OCI-LY7 (cell line): Measurements from ENCODE around the gene TTYH1. TPM values are rescaled to one million over a fixed set of nuclear protein-coding genes. Genes with fewer than 3 reads are reported as not detected.
"Not testable (repeated sequence)": the region's sequence is repeated elsewhere in the genome, so short reads cannot be mapped to it uniquely, and the experiment has no call there.

Experiments
- BruUV-seq: library from RNA; stranded (reverse); fragments of 400-500 nt; replicated peaks from 2 replicates; lab custom pipeline; 2021; lab: Mats Ljungman, UMichigan
- CTCF ChIA-PET: fragments of 300-600 bp; sonication (Branson Sonifier 250); formaldehyde crosslinking; loops from one replicate; lab custom pipeline; 2022; ENCODE audit warnings: antibody characterized with exemption; ENCODE audit not compliant: unreplicated experiment; lab: Charles Lee
- POLR2A ChIA-PET: fragments of 300-600 bp; sonication (Branson Sonifier 250); formaldehyde crosslinking; loops from one replicate; lab custom pipeline; 2022; ENCODE audit warnings: antibody characterized with exemption; lab: Charles Lee
- DNase-seq: peaks from one replicate; pipeline ENCODE4 v3.0.0-alpha.2; 2015; ENCODE audit warnings: low spot score
- H2AFZ ChIP-seq: fragments of 200-600 bp; sonication (generic), shearing (Covaris generic); 2 replicates; pipeline ENCODE4 v1.6.1; 2014; ENCODE audit warnings: mild to moderate bottlenecking, antibody characterized with exemption, low read length, moderate library complexity
- H3K27ac ChIP-seq: fragments of 200-600 bp; sonication (generic); 2 replicates; pipeline ENCODE4 v1.5.1; 2014; ENCODE audit warnings: mixed run types, low read depth, mild to moderate bottlenecking, moderate library complexity, low read length, inconsistent platforms; ENCODE audit not compliant: poor library complexity, severe bottlenecking
- H3K36me3 ChIP-seq: fragments of 200-600 bp; sonication (generic); 2 replicates; pipeline ENCODE4 v1.6.1; 2014; ENCODE audit warnings: mild to moderate bottlenecking, antibody characterized with exemption, low read length, moderate library complexity, mixed read lengths; ENCODE audit not compliant: insufficient read depth
- H3K4me1 ChIP-seq: fragments of 200-600 bp; sonication (generic); 2 replicates; pipeline ENCODE4 v1.5.1; 2014; ENCODE audit warnings: mild to moderate bottlenecking, low read length; ENCODE audit not compliant: insufficient read depth, poor library complexity, severe bottlenecking
- H3K4me2 ChIP-seq: fragments of 200-600 bp; sonication (generic); 2 replicates; pipeline ENCODE4 v1.6.1; 2014; ENCODE audit warnings: mild to moderate bottlenecking, low read length
- H3K4me3 ChIP-seq: fragments of 200-600 bp; sonication (generic); 2 replicates; pipeline ENCODE4 v1.5.1; 2014; ENCODE audit warnings: mild to moderate bottlenecking, low read depth, low read length; ENCODE audit not compliant: poor library complexity, severe bottlenecking
- H3K79me2 ChIP-seq: fragments of 200-600 bp; sonication (generic); 2 replicates; pipeline ENCODE4 v1.6.1; 2016; ENCODE audit warnings: low read depth, mild to moderate bottlenecking, low read length, moderate library complexity, mixed read lengths; ENCODE audit not compliant: insufficient read depth
- H3K9me2 ChIP-seq: fragments of 200-600 bp; sonication (generic); 2 replicates; pipeline ENCODE4 v1.6.1; 2016; ENCODE audit warnings: mild to moderate bottlenecking, low read length, mixed read lengths; ENCODE audit not compliant: insufficient read depth
- H3K9me3 ChIP-seq: fragments of 200-600 bp; sonication (generic); 2 replicates; pipeline ENCODE4 v1.6.1; 2014; ENCODE audit warnings: mild to moderate bottlenecking, mixed run types, low read length, mixed read lengths
- H4K20me1 ChIP-seq: fragments of 200-600 bp; sonication (generic); 2 replicates; pipeline ENCODE4 v1.6.1; 2014; ENCODE audit warnings: mild to moderate bottlenecking, antibody characterized with exemption, low read length, moderate library complexity, mixed read lengths; ENCODE audit not compliant: insufficient read depth
- EZH2phosphoT487 ChIP-seq: fragments of 200-600 bp; sonication (generic); IDR thresholded peaks from 2 replicates; pipeline ENCODE4 v1.6.1; 2018; ENCODE audit warnings: low read depth, borderline replicate concordance, mild to moderate bottlenecking, mixed run types, antibody characterized with exemption, low read length, moderate library complexity, mixed read lengths
- intact Hi-C: fragments of 100-400 bp; cut with micrococcal nuclease; formaldehyde crosslinking; loops from one replicate; pipeline ENCODE4 v1.10.0; 2022; ENCODE audit not compliant: unreplicated experiment
- total RNA-seq, 2 experiments: library from RNA; depleted of rRNA in 1 of 2; stranded (reverse); fragments of >200 nt in 1 of 2; shearing (Covaris generic) in 1 of 2; gene quantifications; 2 replicates each; pipeline ENCODE4 v1.2.3, GENCODE V29; 2014 to 2022
- TF ChIP-seq, protein P1 (sequence below): fragments of 200-600 bp; sonication (generic); conservative IDR thresholded peaks from 2 replicates; pipeline ENCODE4 v1.5.1; 2014; ENCODE audit warnings: mild to moderate bottlenecking, antibody characterized with exemption, low read length, moderate library complexity, mixed read lengths

TTYH1 gene
- total RNA-seq, 2 experiments from 2014 or later: 0.53 TPM; not detected in 1

DNA sequence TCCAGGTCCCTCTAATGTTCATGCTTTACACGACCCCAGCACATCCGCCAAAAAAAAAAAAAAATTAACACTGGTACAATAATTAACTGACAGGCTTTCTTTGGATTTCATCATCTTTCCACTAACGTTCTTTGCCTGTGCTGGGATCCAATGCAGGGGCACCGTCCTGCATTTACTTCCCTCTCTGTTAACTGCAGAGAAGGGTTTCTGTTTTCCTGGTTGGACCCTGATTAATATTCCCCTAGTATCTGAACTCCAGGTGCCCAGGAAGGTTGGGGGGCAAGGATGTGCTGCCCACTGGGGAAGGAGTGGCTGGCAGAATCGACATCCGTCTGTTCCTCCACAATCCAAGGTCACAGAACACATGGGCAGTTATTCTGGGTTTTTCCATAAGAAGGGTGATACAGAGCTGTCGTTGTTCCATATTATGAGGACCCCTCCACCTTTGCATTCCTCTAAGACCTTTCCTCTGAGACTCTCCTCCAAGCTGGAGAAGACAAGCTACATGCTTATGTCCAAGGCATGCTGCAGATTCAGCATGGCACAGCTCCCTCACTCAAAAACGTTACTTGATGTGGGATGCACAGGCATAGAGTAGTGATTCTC is 46.1 kb upstream of the TTYH1 start:
- DNase-seq: no peak
- ChIA-PET POLR2A (no interaction called here), CTCF (no interaction called here)
- no peaks in the 10 kb centered on the region for H3K79me2 ChIP-seq
- peak overlapping the region; percentile 31 for H3K4me2 ChIP-seq
- peaks cover 47% of the 10 kb centered on the region for H3K4me1 ChIP-seq
- H3K9me3 ChIP-seq: no peaks in the 10 kb centered on the region
- H4K20me1 ChIP-seq: no peaks in the 10 kb centered on the region
- intact Hi-C loops: no loop called here
- BruUV-seq: no TSS peak
- no peak for TF ChIP-seq EZH2phosphoT487
- TF ChIP-seq, protein P1, sequence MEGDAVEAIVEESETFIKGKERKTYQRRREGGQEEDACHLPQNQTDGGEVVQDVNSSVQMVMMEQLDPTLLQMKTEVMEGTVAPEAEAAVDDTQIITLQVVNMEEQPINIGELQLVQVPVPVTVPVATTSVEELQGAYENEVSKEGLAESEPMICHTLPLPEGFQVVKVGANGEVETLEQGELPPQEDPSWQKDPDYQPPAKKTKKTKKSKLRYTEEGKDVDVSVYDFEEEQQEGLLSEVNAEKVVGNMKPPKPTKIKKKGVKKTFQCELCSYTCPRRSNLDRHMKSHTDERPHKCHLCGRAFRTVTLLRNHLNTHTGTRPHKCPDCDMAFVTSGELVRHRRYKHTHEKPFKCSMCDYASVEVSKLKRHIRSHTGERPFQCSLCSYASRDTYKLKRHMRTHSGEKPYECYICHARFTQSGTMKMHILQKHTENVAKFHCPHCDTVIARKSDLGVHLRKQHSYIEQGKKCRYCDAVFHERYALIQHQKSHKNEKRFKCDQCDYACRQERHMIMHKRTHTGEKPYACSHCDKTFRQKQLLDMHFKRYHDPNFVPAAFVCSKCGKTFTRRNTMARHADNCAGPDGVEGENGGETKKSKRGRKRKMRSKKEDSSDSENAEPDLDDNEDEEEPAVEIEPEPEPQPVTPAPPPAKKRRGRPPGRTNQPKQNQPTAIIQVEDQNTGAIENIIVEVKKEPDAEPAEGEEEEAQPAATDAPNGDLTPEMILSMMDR: no peak
- H3K27ac ChIP-seq: no peak overlapping the region
- H2AFZ ChIP-seq: no peak overlapping the region
- H3K4me3 ChIP-seq: no peak overlapping the region
- no peaks in the 10 kb centered on the region for H3K36me3 ChIP-seq
- no peaks in the 10 kb centered on the region for H3K9me2 ChIP-seq

DNA sequence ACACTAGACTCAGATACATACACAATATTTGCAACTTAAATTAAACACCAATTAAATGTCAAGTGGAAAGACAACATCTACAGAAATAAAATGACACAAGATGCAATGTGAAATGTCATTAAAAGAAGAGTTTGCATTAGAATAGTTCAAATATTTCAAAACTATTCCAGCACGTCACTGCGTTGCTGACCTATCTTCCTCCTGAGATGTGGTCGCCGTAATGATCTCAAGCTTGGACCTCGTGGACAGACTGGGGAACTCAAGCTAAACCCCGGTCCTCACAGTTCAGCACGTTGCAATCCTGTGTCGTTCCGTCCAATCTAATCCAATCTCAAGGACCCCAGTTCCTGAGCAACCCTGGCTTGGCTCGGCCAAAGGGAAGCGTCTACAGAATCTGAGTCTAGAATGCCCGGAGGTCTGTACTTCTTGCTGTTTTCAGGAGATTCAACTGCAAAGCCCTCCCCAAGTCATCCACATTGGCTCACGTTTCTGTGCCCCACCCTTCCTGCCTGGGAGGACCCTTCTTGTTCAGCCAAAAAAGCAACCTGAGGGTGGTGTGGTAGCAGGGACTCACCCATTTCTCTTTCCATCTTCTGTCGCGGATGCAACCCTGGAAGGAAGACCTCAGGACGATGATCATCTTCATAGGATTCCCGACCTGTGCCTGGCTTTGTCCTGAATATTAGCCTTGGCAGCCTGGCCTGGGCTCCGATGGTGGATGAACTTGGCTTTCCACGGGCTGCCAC is 45.4 kb upstream of the TTYH1 start:
- H4K20me1 ChIP-seq, H2AFZ ChIP-seq, H3K79me2 ChIP-seq, H3K9me3 ChIP-seq, H3K36me3 ChIP-seq, H3K9me2 ChIP-seq, BruUV-seq, CTCF ChIA-PET, H3K27ac ChIP-seq, DNase-seq, intact Hi-C loops: not testable (repeated sequence)
- H3K4me3 ChIP-seq: peak overlapping the region; percentile 26
- POLR2A ChIA-PET: interaction anchor here (0.7 kb wide), 1 partner anchor 747 kb away, joined by 4 read pairs; no protein-coding TSS in a partner anchor
- H3K4me1 ChIP-seq: peaks cover 40% of the 10 kb centered on the region
- H3K4me2 ChIP-seq: peak overlapping the region; percentile 63

DNA sequence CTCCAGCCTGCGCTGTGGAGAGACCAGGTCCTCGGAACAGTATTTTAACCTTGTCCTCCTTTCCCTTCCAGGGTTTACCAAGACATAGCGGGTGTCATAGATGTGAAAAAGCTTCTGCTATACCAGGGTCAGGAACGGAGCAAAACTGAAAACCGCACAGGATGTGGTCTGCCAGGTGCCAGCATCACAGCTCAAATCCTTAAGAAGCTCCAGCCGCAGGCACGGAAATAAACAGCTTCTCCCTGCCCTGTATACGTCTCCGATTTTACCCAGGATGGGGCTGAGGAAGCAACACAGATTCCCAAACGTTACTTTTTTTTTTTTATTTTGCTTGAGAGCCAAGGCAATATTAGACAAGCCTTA is 44.8 kb upstream of the TTYH1 start:
- H3K4me3 ChIP-seq: peak overlapping the region; percentile 26
- H3K9me2 ChIP-seq, CTCF ChIA-PET, H2AFZ ChIP-seq, H3K79me2 ChIP-seq, H3K36me3 ChIP-seq, intact Hi-C loops, H4K20me1 ChIP-seq, BruUV-seq, H3K27ac ChIP-seq, H3K9me3 ChIP-seq: not testable (repeated sequence)
- peak overlapping the region; percentile 63 for H3K4me2 ChIP-seq
- POLR2A ChIA-PET: interaction anchor here (0.7 kb wide), 1 partner anchor 746 kb away, joined by 4 read pairs; no protein-coding TSS in a partner anchor
- H3K4me1 ChIP-seq: peaks cover 37% of the 10 kb centered on the region
- DNase-seq: peak; percentile 70

DNA sequence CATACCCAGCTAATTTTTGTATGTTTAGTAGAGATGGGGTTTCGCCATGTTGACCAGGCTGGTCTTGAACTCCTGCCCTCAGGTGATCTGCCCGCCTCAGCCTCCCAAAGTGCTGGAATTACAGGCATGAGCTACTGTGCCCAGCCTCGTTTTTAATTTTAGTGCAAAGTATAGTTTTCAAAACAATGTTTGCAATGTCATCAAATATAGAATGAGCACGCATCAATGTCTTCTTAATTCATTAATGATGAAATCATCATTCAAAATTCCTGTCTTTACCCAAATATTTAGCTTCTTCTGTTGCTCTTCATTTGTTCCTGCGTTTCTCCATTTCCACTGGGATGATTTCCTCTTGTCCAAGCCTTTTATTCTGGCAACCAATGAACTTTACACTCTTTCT is 43.8 kb upstream of the TTYH1 start:
- H3K4me3 ChIP-seq, H3K9me2 ChIP-seq, H3K27ac ChIP-seq, CTCF ChIA-PET, DNase-seq, POLR2A ChIA-PET, H2AFZ ChIP-seq, H3K79me2 ChIP-seq, H4K20me1 ChIP-seq, H3K9me3 ChIP-seq, H3K36me3 ChIP-seq, intact Hi-C loops, BruUV-seq: not testable (repeated sequence)
- H3K4me2 ChIP-seq: peak overlapping the region; percentile 42; the same call in 1 of the 2 replicates
- peaks cover 37% of the 10 kb centered on the region for H3K4me1 ChIP-seq
